PC-3 (cell line): ENCODE measurements around the gene RGL4. TPM values are rescaled to one million over a fixed set of nuclear protein-coding genes. Genes with fewer than 3 reads are reported as not detected.

ENCODE experiments used
- ATAC-seq: fragments of 200-7000 bp; cut with Tn5 transposase; 2 replicates; pipeline ENCODE4 v1.9.1; 2020; ENCODE audit warnings: mild to moderate bottlenecking, moderate library complexity
- BruUV-seq: library from RNA; stranded (reverse); fragments of 400-500 nt; replicated peaks from 2 replicates; lab custom pipeline; 2021; lab: Mats Ljungman, UMichigan
- CTCF ChIA-PET: fragments of 300-600 bp; sonication (Branson Sonifier 250); formaldehyde crosslinking; loops from one replicate; lab custom pipeline; 2022; ENCODE audit warnings: antibody characterized with exemption; lab: Charles Lee
- POLR2A ChIA-PET: fragments of 300-600 bp; sonication (Branson Sonifier 250); formaldehyde crosslinking; loops from one replicate; lab custom pipeline; 2022; ENCODE audit warnings: antibody characterized with exemption; ENCODE audit not compliant: unreplicated experiment; lab: Charles Lee
- DNase-seq: peaks from one replicate; pipeline ENCODE4 v3.0.0-alpha.2; 2015
- H2AFZ ChIP-seq: fragments of 300-600 bp; sonication (generic); 2 replicates; pipeline ENCODE4 v1.6.0; 2016; ENCODE audit warnings: antibody characterized with exemption, low read length
- H3F3A ChIP-seq: fragments of 300-600 bp; sonication (generic); one replicate; pipeline ENCODE4 v1.6.0; 2017; ENCODE audit warnings: antibody characterized with exemption, low read length, control low read depth, mild to moderate bottlenecking; ENCODE audit not compliant: unreplicated experiment
- H3K27ac ChIP-seq: fragments of 300-600 bp; sonication (generic); 2 replicates; pipeline ENCODE4 v1.5.1; 2016; ENCODE audit warnings: mild to moderate bottlenecking, low read length
- H3K27me3 ChIP-seq: fragments of 300-600 bp; sonication (generic); 2 replicates; pipeline ENCODE4 v1.6.1; 2016; ENCODE audit warnings: low read length, mixed read lengths
- H3K36me3 ChIP-seq: fragments of 300-600 bp; sonication (generic); 2 replicates; pipeline ENCODE4 v1.6.1; 2016; ENCODE audit warnings: low read depth, mixed run types, low read length, mixed read lengths
- H3K4me1 ChIP-seq: fragments of 300-600 bp; sonication (generic); 2 replicates; pipeline ENCODE4 v1.5.1; 2016; ENCODE audit warnings: low read length; ENCODE audit not compliant: insufficient read depth
- H3K4me2 ChIP-seq: fragments of 300-600 bp; sonication (generic); 2 replicates; pipeline ENCODE4 v1.6.0; 2016; ENCODE audit warnings: low read length
- H3K4me3 ChIP-seq: fragments of 300-600 bp; sonication (generic); 2 replicates; pipeline ENCODE4 v1.5.1; 2016; ENCODE audit warnings: mild to moderate bottlenecking, low read length, mixed read lengths
- H3K79me2 ChIP-seq: fragments of 300-600 bp; sonication (generic); 2 replicates; pipeline ENCODE4 v1.6.1; 2017; ENCODE audit warnings: low read length, mixed read lengths
- H3K9ac ChIP-seq: fragments of 300-600 bp; sonication (generic); 2 replicates; pipeline ENCODE4 v1.6.0; 2016; ENCODE audit warnings: mild to moderate bottlenecking, low read length
- H3K9me2 ChIP-seq: fragments of 300-600 bp; sonication (generic); replicated peaks from 2 replicates; pipeline ENCODE4 v1.6.1; 2016; ENCODE audit warnings: mixed run types, low read length, mixed read lengths
- H3K9me3 ChIP-seq: fragments of 300-600 bp; sonication (generic); 2 replicates; pipeline ENCODE4 v1.6.1; 2016; ENCODE audit warnings: low read length, mixed read lengths
- H4K20me1 ChIP-seq: fragments of 300-600 bp; sonication (generic); 2 replicates; pipeline ENCODE4 v1.6.1; 2016; ENCODE audit warnings: low read length, mixed read lengths
- EZH2 ChIP-seq: fragments of 300-600 bp; sonication (generic); IDR thresholded peaks from one replicate; pipeline ENCODE4 v1.6.1; 2017; ENCODE audit warnings: antibody characterized with exemption, mild to moderate bottlenecking, low read length; ENCODE audit not compliant: unreplicated experiment
- EZH2phosphoT487 ChIP-seq: fragments of 300-600 bp; sonication (generic); IDR thresholded peaks from 2 replicates; pipeline ENCODE4 v1.6.1; 2018; ENCODE audit warnings: mild to moderate bottlenecking, antibody characterized with exemption, low read length, borderline replicate concordance
- intact Hi-C: fragments of 100-400 bp; cut with micrococcal nuclease; formaldehyde crosslinking; loops from 2 replicates; pipeline ENCODE4 v1.9.0; 2023
- total RNA-seq: library from RNA; depleted of rRNA; stranded (reverse); fragments of >200 nt; gene quantifications from 2 replicates; pipeline ENCODE4 v1.2.3, GENCODE V29; 2014
- TF ChIP-seq, protein P1 (sequence below): fragments of 300-600 bp; sonication (generic); conservative IDR thresholded peaks from 2 replicates; pipeline ENCODE4 v1.5.1; 2017; ENCODE audit warnings: antibody characterized with exemption, low read depth, mild to moderate bottlenecking, low read length

RGL4 gene
- total RNA-seq, 1 experiment from 2014 or later = not detected

DNA sequence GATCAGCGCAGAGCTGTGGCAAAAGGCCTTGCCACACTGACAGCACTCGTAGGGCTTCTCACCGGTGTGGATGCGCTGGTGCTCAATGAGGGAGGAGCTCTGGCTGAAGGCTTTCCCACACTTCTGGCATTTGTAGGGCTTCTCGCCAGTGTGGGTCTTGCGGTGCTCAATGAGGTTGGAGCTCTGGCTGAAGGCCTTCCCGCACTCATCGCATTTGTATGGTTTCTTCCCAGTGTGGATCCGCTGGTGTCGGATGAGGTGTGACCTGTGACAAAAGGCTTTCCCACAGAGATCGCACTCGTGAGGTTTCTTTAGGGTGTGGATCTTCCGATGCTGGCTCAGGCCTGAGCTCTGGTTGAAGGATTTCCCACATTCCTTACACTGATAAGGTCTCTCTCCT is 53.2 kb downstream of the RGL4 start:
- TF ChIP-seq, protein P1, sequence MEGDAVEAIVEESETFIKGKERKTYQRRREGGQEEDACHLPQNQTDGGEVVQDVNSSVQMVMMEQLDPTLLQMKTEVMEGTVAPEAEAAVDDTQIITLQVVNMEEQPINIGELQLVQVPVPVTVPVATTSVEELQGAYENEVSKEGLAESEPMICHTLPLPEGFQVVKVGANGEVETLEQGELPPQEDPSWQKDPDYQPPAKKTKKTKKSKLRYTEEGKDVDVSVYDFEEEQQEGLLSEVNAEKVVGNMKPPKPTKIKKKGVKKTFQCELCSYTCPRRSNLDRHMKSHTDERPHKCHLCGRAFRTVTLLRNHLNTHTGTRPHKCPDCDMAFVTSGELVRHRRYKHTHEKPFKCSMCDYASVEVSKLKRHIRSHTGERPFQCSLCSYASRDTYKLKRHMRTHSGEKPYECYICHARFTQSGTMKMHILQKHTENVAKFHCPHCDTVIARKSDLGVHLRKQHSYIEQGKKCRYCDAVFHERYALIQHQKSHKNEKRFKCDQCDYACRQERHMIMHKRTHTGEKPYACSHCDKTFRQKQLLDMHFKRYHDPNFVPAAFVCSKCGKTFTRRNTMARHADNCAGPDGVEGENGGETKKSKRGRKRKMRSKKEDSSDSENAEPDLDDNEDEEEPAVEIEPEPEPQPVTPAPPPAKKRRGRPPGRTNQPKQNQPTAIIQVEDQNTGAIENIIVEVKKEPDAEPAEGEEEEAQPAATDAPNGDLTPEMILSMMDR = no peak
- TF ChIP-seq EZH2 (no peak), EZH2phosphoT487 (no peak)
- Histone ChIP-seq H3K4me3 (no peak overlapping the region), H3K27me3 (no peaks in the 10 kb centered on the region), H3K9ac (no peak overlapping the region), H3K4me1 (no peaks in the 10 kb centered on the region), H3K79me2 (no peaks in the 10 kb centered on the region), H3K4me2 (no peak overlapping the region), H2AFZ (no peak overlapping the region), H3K36me3 (peaks cover 4% of the 10 kb centered on the region; the same call in 1 of the 2 replicates), H3F3A (no peaks in the 10 kb centered on the region), H3K9me3 (no peaks in the 10 kb centered on the region), H4K20me1 (no peaks in the 10 kb centered on the region), H3K9me2 (no peaks in the 10 kb centered on the region), H3K27ac (no peak overlapping the region)
- POLR2A ChIA-PET = no interaction called here
- intact Hi-C loops = no loop called here
- no TSS peak for BruUV-seq
- CTCF ChIA-PET = no interaction called here
- DNase-seq = no peak
- ATAC-seq = no peak

- Histone ChIP-seq H3K4me2 (no peak overlapping the region), H3F3A (no peaks in the 10 kb centered on the region), H3K27ac (no peak overlapping the region), H4K20me1 (no peaks in the 10 kb centered on the region), H3K9me2 (no peaks in the 10 kb centered on the region), H3K79me2 (no peaks in the 10 kb centered on the region), H3K4me3 (no peak overlapping the region), H2AFZ (no peak overlapping the region), H3K36me3 (peaks cover 4% of the 10 kb centered on the region; the same call in 1 of the 2 replicates), H3K9me3 (no peaks in the 10 kb centered on the region), H3K27me3 (no peaks in the 10 kb centered on the region), H3K9ac (no peak overlapping the region), H3K4me1 (no peaks in the 10 kb centered on the region)
- no TSS peak for BruUV-seq
- no peak for TF ChIP-seq EZH2
- TF ChIP-seq EZH2phosphoT487 = no peak
- TF ChIP-seq, protein P1 = no peak
- CTCF ChIA-PET = no interaction called here
- ATAC-seq (no peak), DNase-seq (no peak)
- intact Hi-C loops = no loop called here
- POLR2A ChIA-PET = no interaction called here
These were observed 53.7 kb downstream of the RGL4 start for GRCh38 chr22:23744485-23744884.

DNA sequence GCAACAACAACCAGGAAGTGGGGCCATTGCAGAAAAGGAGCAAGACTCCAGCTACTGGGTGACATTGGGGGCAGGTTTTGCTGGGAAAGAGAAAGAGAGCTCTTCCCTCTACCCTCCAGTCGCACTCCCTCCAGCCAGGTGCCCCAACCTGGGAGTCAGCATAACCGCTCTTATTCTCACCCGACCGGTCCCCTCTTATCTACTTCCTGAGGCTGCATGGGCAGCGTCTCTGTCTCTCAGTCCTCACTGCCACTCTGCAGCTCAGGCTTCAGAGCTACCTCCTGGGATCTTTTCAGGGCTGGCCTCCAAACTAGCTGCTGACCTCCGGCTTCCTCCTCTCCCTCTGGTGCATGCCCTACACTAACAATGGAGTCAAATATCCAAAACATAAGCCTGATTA is 55.0 kb downstream of the RGL4 start:
- DNase-seq (no peak), ATAC-seq (no peak)
- Histone ChIP-seq H3K9ac (no peak overlapping the region), H3K9me3 (no peaks in the 10 kb centered on the region), H3K36me3 (peaks cover 4% of the 10 kb centered on the region; the same call in 1 of the 2 replicates), H2AFZ (no peak overlapping the region), H3K27me3 (no peaks in the 10 kb centered on the region), H4K20me1 (no peaks in the 10 kb centered on the region), H3K4me2 (no peak overlapping the region), H3K27ac (no peak overlapping the region), H3F3A (no peaks in the 10 kb centered on the region), H3K4me1 (0 out of 2 replicates have a peak, but pooled peaks cover 3% of the 10 kb centered on the region), H3K4me3 (no peak overlapping the region), H3K79me2 (0 out of 2 replicates have a peak, but pooled peaks cover 4% of the 10 kb centered on the region), H3K9me2 (no peaks in the 10 kb centered on the region)
- intact Hi-C loops = no loop called here
- no peak for TF ChIP-seq EZH2phosphoT487
- TF ChIP-seq, protein P1 = no peak
- TF ChIP-seq EZH2 = no peak
- ChIA-PET CTCF (no interaction called here), POLR2A (no interaction called here)
- no TSS peak for BruUV-seq
